ENCODE data around the gene MAGI2. TPM values are rescaled to one million over a fixed set of nuclear protein-coding genes. Genes with fewer than 3 reads are reported as not detected.
"Not testable (repeated sequence)": the region's sequence is repeated elsewhere in the genome, so short reads cannot be mapped to it uniquely, and the experiment has no call there.

MAGI2 gene
- total and polyA plus RNA-seq, 8 donors: 1.3 to 4.0 (median 2.0) TPM

- 67 to 73% methylated on average over 4 of the region's 4 CpGs for WGBS, 2 donors
- H3K27me3 ChIP-seq: no peaks in the 10 kb centered on the region
- H3K36me3 ChIP-seq: no peaks in the 10 kb centered on the region
- no peak overlapping the region for H3K4me3 ChIP-seq
- no peaks in the 10 kb centered on the region for H3K4me1 ChIP-seq
- FAIRE-seq (peak; percentile 17), ATAC-seq (no peak), DNase-seq (no peak)
- no peak overlapping the region for H3K27ac ChIP-seq
- intact Hi-C loops (cut with DNase I): no loop called here
- H3K9me3 ChIP-seq: no peaks in the 10 kb centered on the region
- no peak for TF ChIP-seq CTCF (IDR thresholded peaks at IDR 0.05)
Measured at GRCh38 chr7:78253850-78254725, 1199.4 kb downstream of the MAGI2 start.

- Histone ChIP-seq H3K27ac (no peak overlapping the region), H3K9me3 (no peaks in the 10 kb centered on the region), H3K4me1 (no peaks in the 10 kb centered on the region), H3K4me3 (no peak overlapping the region), H3K36me3 (no peaks in the 10 kb centered on the region), H3K27me3 (no peaks in the 10 kb centered on the region)
- ATAC-seq (no peak), FAIRE-seq (no peak), DNase-seq (no peak)
- TF ChIP-seq CTCF (IDR thresholded peaks at IDR 0.05): no peak
- intact Hi-C loops (cut with DNase I): no loop called here
- WGBS, 2 donors: 96% methylated on average over 4 of the region's 4 CpGs
Measured at GRCh38 chr7:78248867-78249266, 1204.6 kb downstream of the MAGI2 start.

- no peak for TF ChIP-seq CTCF (IDR thresholded peaks at IDR 0.05)
- Histone ChIP-seq H3K4me3 (no peak overlapping the region), H3K4me1 (no peaks in the 10 kb centered on the region), H3K9me3 (no peaks in the 10 kb centered on the region), H3K27ac (no peak overlapping the region), H3K36me3 (no peaks in the 10 kb centered on the region), H3K27me3 (no peaks in the 10 kb centered on the region)
- FAIRE-seq: no peak
- no peak for DNase-seq
- no peak for ATAC-seq
- intact Hi-C loops (cut with DNase I): no loop called here
Measured at GRCh38 chr7:78247910-78248689, 1205.4 kb downstream of the MAGI2 start.

GRCh38 chr7:78240179-78240578 lies 1213.3 kb downstream of the MAGI2 start:
- DNase-seq; H3K9me3 ChIP-seq; intact Hi-C loops (cut with DNase I); H3K27me3 ChIP-seq; H3K4me1 ChIP-seq; H3K36me3 ChIP-seq; H3K4me3 ChIP-seq; H3K27ac ChIP-seq; FAIRE-seq; ATAC-seq: not testable (repeated sequence)
- 93 to 97% methylated on average over 1 of the region's 1 CpG for WGBS, 2 donors

GRCh38 chr7:78234634-78235033 lies 1218.8 kb downstream of the MAGI2 start:
- 80 to 91% methylated on average over 3 of the region's 3 CpGs for WGBS, 2 donors
- H3K36me3 ChIP-seq: no peaks in the 10 kb centered on the region
- H3K27ac ChIP-seq: no peak overlapping the region
- no peak overlapping the region for H3K4me3 ChIP-seq
- DNase-seq: no peak
- no peak for ATAC-seq
- TF ChIP-seq CTCF (IDR thresholded peaks at IDR 0.05): no peak
- no peaks in the 10 kb centered on the region for H3K27me3 ChIP-seq
- no peaks in the 10 kb centered on the region for H3K4me1 ChIP-seq
- no peaks in the 10 kb centered on the region for H3K9me3 ChIP-seq
- no peak for FAIRE-seq
- intact Hi-C loops (cut with DNase I): no loop called here

Data from pancreas (tissue), 10 donors.